Stomach (tissue), 4 donors: Measurements from ENCODE around the gene CCNI.

ENCODE experiments used
- POLR2A ChIP-seq, 4 donors: fragments of 450-650 bp; IDR thresholded peaks; one replicate each; pipeline ENCODE4 v1.6.1; 2016; ENCODE audit warnings: antibody characterized with exemption in 4 of 4, control low read depth in 2 of 4, mild to moderate bottlenecking in 1 of 4, moderate library complexity in 1 of 4
- TF ChIP-seq, protein P1 (sequence below), 7 experiments: fragments of 450-650 bp in 4 of 7; fragments of 200-600 bp in 3 of 7; sonication (generic) in 3 of 7; IDR thresholded peaks; one replicate each; pipeline ENCODE4 v1.5.1; 2016 to 2019; ENCODE audit warnings: antibody characterized with exemption in 7 of 7, control low read depth in 2 of 7, mild to moderate bottlenecking in 1 of 7

DNA sequence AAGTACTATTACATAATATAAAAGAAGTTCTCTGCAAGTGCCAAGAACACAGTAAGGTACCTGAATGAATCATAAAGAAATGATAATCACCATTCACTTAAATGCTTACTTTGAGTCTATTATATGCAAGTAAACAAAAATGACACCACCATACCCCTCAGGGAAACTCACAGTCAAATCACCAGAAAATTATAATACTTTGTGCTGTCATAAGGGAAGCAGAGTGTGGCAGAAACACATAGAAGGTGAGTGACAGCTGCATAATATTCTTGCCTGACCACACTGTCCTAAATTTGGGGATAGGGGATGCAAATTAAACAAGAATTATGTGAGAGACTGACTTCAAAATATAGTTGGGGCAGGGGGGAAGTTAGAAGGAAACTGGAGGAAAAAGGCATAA, 12.9 kb downstream of the CCNI start:
- TF ChIP-seq, protein P1, sequence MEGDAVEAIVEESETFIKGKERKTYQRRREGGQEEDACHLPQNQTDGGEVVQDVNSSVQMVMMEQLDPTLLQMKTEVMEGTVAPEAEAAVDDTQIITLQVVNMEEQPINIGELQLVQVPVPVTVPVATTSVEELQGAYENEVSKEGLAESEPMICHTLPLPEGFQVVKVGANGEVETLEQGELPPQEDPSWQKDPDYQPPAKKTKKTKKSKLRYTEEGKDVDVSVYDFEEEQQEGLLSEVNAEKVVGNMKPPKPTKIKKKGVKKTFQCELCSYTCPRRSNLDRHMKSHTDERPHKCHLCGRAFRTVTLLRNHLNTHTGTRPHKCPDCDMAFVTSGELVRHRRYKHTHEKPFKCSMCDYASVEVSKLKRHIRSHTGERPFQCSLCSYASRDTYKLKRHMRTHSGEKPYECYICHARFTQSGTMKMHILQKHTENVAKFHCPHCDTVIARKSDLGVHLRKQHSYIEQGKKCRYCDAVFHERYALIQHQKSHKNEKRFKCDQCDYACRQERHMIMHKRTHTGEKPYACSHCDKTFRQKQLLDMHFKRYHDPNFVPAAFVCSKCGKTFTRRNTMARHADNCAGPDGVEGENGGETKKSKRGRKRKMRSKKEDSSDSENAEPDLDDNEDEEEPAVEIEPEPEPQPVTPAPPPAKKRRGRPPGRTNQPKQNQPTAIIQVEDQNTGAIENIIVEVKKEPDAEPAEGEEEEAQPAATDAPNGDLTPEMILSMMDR (IDR thresholded peaks at IDR 0.05): no peak
- TF ChIP-seq POLR2A (IDR thresholded peaks at IDR 0.05): no peak
